ENCODE data around the gene MED27. TPM values are rescaled to one million over a fixed set of nuclear protein-coding genes. Genes with fewer than 3 reads are reported as not detected.

Gene MED27
- total RNA-seq, 1 experiment from 2014 or later = 38.4 TPM

DNA sequence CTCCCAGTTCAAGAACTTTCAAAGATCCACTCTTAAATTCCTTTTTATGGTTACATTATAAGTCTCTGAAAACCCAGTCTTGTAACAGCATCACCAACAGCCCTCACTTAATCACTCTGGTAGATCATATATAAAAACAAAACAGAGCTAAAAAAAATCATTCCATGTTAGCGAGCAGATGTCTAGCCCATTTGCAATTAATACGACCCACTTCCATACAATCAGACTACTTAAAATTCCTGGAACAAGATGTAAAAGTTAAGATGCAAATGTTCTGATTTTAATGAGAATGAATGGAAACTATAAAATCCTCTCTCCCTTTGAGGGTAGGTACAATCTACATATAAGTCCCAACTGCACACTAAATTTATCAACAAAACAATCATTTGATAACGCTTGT is 167.0 kb downstream of the MED27 start:
- ChIA-PET CTCF (no interaction called here), POLR2A (ENCODE audit: unreplicated experiment) (no interaction called here)
- Histone ChIP-seq H4K20me1 (ENCODE audit: low read length) (no peaks in the 10 kb centered on the region), H3F3A (ENCODE audit: low read length, unreplicated experiment) (no peaks in the 10 kb centered on the region), H3K4me3 (ENCODE audit: low read length) (no peak overlapping the region), H3K79me2 (ENCODE audit: low read length) (no peaks in the 10 kb centered on the region), H3K4me2 (ENCODE audit: low read length) (no peak overlapping the region), H3K27ac (ENCODE audit: low read length) (no peak overlapping the region), H3K4me1 (ENCODE audit: insufficient read depth, low read length) (peaks cover 7% of the 10 kb centered on the region; the same call in 1 of the 2 replicates), H3K9me3 (ENCODE audit: low read length) (no peaks in the 10 kb centered on the region), H3K9me2 (replicated peaks; ENCODE audit: low read length) (no peaks in the 10 kb centered on the region), H3K36me3 (ENCODE audit: low read depth, low read length) (no peaks in the 10 kb centered on the region), H3K27me3 (ENCODE audit: low read length) (no peaks in the 10 kb centered on the region), H2AFZ (ENCODE audit: low read length) (no peak overlapping the region), H3K9ac (ENCODE audit: low read length) (no peak overlapping the region)
- ATAC-seq = no peak
- no peak for TF ChIP-seq EZH2 (IDR thresholded peaks at IDR 0.05; ENCODE audit: low read length, unreplicated experiment)
- TF ChIP-seq, protein P1, sequence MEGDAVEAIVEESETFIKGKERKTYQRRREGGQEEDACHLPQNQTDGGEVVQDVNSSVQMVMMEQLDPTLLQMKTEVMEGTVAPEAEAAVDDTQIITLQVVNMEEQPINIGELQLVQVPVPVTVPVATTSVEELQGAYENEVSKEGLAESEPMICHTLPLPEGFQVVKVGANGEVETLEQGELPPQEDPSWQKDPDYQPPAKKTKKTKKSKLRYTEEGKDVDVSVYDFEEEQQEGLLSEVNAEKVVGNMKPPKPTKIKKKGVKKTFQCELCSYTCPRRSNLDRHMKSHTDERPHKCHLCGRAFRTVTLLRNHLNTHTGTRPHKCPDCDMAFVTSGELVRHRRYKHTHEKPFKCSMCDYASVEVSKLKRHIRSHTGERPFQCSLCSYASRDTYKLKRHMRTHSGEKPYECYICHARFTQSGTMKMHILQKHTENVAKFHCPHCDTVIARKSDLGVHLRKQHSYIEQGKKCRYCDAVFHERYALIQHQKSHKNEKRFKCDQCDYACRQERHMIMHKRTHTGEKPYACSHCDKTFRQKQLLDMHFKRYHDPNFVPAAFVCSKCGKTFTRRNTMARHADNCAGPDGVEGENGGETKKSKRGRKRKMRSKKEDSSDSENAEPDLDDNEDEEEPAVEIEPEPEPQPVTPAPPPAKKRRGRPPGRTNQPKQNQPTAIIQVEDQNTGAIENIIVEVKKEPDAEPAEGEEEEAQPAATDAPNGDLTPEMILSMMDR (conservative IDR thresholded peaks at IDR 0.05; ENCODE audit: low read depth, low read length) = no peak
- no peak for TF ChIP-seq EZH2phosphoT487 (IDR thresholded peaks at IDR 0.05; ENCODE audit: borderline replicate concordance, low read length)
- DNase-seq = no peak
- BruUV-seq (replicated peaks) = no TSS peak
- intact Hi-C loops (cut with micrococcal nuclease) = no loop called here

DNA sequence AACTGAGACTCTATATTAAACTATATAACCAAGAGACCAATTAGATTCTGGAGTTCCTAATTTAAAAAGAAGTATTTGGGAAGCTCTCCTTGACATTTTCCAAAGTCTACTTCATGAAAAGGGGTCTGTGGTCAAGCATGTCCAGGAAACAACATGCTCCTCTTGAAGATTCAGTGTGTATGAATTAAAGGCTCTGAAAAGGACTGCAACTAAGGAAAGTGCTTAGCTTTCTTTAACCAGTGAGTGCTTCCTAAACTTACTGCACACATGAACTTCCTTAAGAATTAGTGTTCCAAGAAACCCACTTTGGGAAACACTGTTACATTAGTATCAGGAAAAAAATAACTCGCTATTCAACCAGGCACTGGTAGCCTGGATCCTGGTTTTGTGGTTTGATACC is 167.6 kb downstream of the MED27 start:
- no peak overlapping the region for H3K4me3 ChIP-seq (ENCODE audit: low read length)
- no TSS peak for BruUV-seq (replicated peaks)
- H3K36me3 ChIP-seq (ENCODE audit: low read depth, low read length) = no peaks in the 10 kb centered on the region
- no peak overlapping the region for H3K27ac ChIP-seq (ENCODE audit: low read length)
- H3F3A ChIP-seq (ENCODE audit: low read length, unreplicated experiment) = no peaks in the 10 kb centered on the region
- TF ChIP-seq EZH2 (IDR thresholded peaks at IDR 0.05; ENCODE audit: low read length, unreplicated experiment) (no peak), EZH2phosphoT487 (IDR thresholded peaks at IDR 0.05; ENCODE audit: borderline replicate concordance, low read length) (no peak)
- TF ChIP-seq, protein P1 (conservative IDR thresholded peaks at IDR 0.05; ENCODE audit: low read depth, low read length) = no peak
- no peak for ATAC-seq
- no peak overlapping the region for H2AFZ ChIP-seq (ENCODE audit: low read length)
- intact Hi-C loops (cut with micrococcal nuclease) = no loop called here
- no peak overlapping the region for H3K4me2 ChIP-seq (ENCODE audit: low read length)
- DNase-seq = no peak
- H3K9ac ChIP-seq (ENCODE audit: low read length) = no peak overlapping the region
- no peaks in the 10 kb centered on the region for H3K27me3 ChIP-seq (ENCODE audit: low read length)
- POLR2A ChIA-PET (ENCODE audit: unreplicated experiment) = no interaction called here
- no peaks in the 10 kb centered on the region for H3K79me2 ChIP-seq (ENCODE audit: low read length)
- no peaks in the 10 kb centered on the region for H3K9me3 ChIP-seq (ENCODE audit: low read length)
- CTCF ChIA-PET = no interaction called here
- H3K9me2 ChIP-seq (replicated peaks; ENCODE audit: low read length) = no peaks in the 10 kb centered on the region
- peaks cover 7% of the 10 kb centered on the region; the same call in 1 of the 2 replicates for H3K4me1 ChIP-seq (ENCODE audit: insufficient read depth, low read length)
- H4K20me1 ChIP-seq (ENCODE audit: low read length) = no peaks in the 10 kb centered on the region

DNA sequence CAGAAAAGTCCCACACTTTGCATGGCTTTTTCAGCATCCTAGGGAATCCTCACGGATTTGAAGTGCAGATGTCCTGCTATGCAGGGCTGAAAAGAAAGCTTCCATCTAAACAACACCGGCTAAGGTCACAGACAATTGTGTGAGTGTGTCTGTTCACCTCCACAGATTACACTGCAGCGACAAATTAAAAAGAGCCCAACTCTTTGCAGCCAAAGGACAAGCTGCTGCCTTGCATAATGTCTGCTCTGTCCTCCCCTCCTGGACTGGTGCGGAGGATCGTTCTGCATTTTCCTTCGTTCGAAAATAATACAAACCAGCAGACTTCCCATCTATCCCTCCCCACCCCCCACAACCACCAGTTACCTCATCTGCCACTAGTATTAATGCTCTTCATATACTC is 169.1 kb downstream of the MED27 start:
- no peak for DNase-seq
- TF ChIP-seq, protein P1 (conservative IDR thresholded peaks at IDR 0.05; ENCODE audit: low read depth, low read length) = no peak
- TF ChIP-seq EZH2phosphoT487 (IDR thresholded peaks at IDR 0.05; ENCODE audit: borderline replicate concordance, low read length) = no peak
- no peak for TF ChIP-seq EZH2 (IDR thresholded peaks at IDR 0.05; ENCODE audit: low read length, unreplicated experiment)
- ChIA-PET POLR2A (ENCODE audit: unreplicated experiment) (no interaction called here), CTCF (no interaction called here)
- Histone ChIP-seq H4K20me1 (ENCODE audit: low read length) (no peaks in the 10 kb centered on the region), H3K9ac (ENCODE audit: low read length) (no peak overlapping the region), H3K9me3 (ENCODE audit: low read length) (no peaks in the 10 kb centered on the region), H3K4me2 (ENCODE audit: low read length) (no peak overlapping the region), H3K36me3 (ENCODE audit: low read depth, low read length) (no peaks in the 10 kb centered on the region), H3K27ac (ENCODE audit: low read length) (no peak overlapping the region), H2AFZ (ENCODE audit: low read length) (no peak overlapping the region), H3K4me1 (ENCODE audit: insufficient read depth, low read length) (peaks cover 7% of the 10 kb centered on the region; the same call in 1 of the 2 replicates), H3K9me2 (replicated peaks; ENCODE audit: low read length) (no peaks in the 10 kb centered on the region), H3K4me3 (ENCODE audit: low read length) (no peak overlapping the region), H3F3A (ENCODE audit: low read length, unreplicated experiment) (no peaks in the 10 kb centered on the region), H3K79me2 (ENCODE audit: low read length) (no peaks in the 10 kb centered on the region), H3K27me3 (ENCODE audit: low read length) (no peaks in the 10 kb centered on the region)
- ATAC-seq = no peak
- BruUV-seq (replicated peaks) = no TSS peak
- intact Hi-C loops (cut with micrococcal nuclease) = no loop called here
